Left lung (tissue), 10 donors: ENCODE measurements around the gene C1orf50. TPM values are rescaled to one million over a fixed set of nuclear protein-coding genes. Genes with fewer than 3 reads are reported as not detected.

ENCODE experiments used
- ATAC-seq: fragments of 200-7000 bp; cut with Tn5 transposase; one replicate; pipeline ENCODE4 v1.9.1; 2020; ENCODE audit warnings: moderate library complexity
- DNase-seq, 4 donors: peaks; one replicate each; pipeline ENCODE4 v3.0.0-alpha.2; 2013 to 2020
- H3K27ac ChIP-seq, 2 donors: fragments of 200-600 bp; sonication (generic) in 1 of 2; one replicate each; pipeline versions ENCODE4 v1.5.0 to v1.8.0; 2020 to 2021
- H3K27me3 ChIP-seq, 2 donors: fragments of 200-600 bp; sonication (generic) in 1 of 2; one replicate each; pipeline versions ENCODE4 v1.5.0 to v1.8.0; 2020 to 2021
- H3K36me3 ChIP-seq, 2 donors: fragments of 200-600 bp; sonication (generic) in 1 of 2; one replicate each; pipeline versions ENCODE4 v1.5.0 to v1.8.0; 2020 to 2021
- H3K4me1 ChIP-seq, 2 donors: fragments of 200-600 bp; one replicate each; pipeline ENCODE4 v1.8.0; 2021
- H3K4me3 ChIP-seq, 2 donors: fragments of 200-600 bp; sonication (generic) in 1 of 2; one replicate each; pipeline versions ENCODE4 v1.5.0 to v1.8.0; 2020 to 2021; ENCODE audit warnings: mild to moderate bottlenecking in 1 of 2
- H3K9me3 ChIP-seq, 2 donors: fragments of 200-600 bp; sonication (generic) in 1 of 2; one replicate each; pipeline versions ENCODE4 v1.5.0 to v1.8.0; 2020 to 2021
- intact Hi-C, 2 donors: fragments of 100-400 bp; cut with DNase I; formaldehyde crosslinking; loops; one replicate each; pipeline versions ENCODE4 v1.11.2 to v1.14.2; 2022
- polyA plus RNA-seq, 6 donors: library from polyadenylated mRNA; unstranded; fragments of 120-200 nt; gene quantifications; one replicate each; pipeline ENCODE4 v1.2.1, GENCODE V29; 2013; ENCODE audit not compliant: insufficient read length in 6 of 6
- total RNA-seq, 2 donors: library from RNA; stranded (reverse); fragmentation: NEBNext Ultra II Directional; extraction: Animal tissue kit (Norgen Biotek cat#: 25700); gene quantifications; one replicate each; pipeline ENCODE4 v1.2.1, GENCODE V29; 2021
- TF ChIP-seq, protein P1 (sequence below), 2 donors: fragments of 200-600 bp; sonication (generic) in 1 of 2; IDR thresholded peaks; one replicate each; pipeline versions ENCODE4 v1.5.0 to v1.8.0; 2021; ENCODE audit warnings: antibody characterized with exemption in 2 of 2
- donor health status: DM: no; HTN: yes; CAD: no.
- donor health status: DM: no; HTN: no; CAD: no.

Gene C1orf50
- total and polyA plus RNA-seq, 8 donors, result 4.3 to 15.0 (median 11.9) TPM

- H3K4me3 ChIP-seq, result peak overlapping the region; percentile 98 to 99
- H3K4me1 ChIP-seq, result peaks cover 13 to 46% of the 10 kb centered on the region in 2 donors
- H3K27me3 ChIP-seq, result no peaks in the 10 kb centered on the region
- H3K9me3 ChIP-seq, result no peaks in the 10 kb centered on the region
- DNase-seq (no peak), ATAC-seq (peak; percentile 21)
- H3K36me3 ChIP-seq, result peaks cover 0 to 1% of the 10 kb centered on the region in 2 donors
- TF ChIP-seq, protein P1, sequence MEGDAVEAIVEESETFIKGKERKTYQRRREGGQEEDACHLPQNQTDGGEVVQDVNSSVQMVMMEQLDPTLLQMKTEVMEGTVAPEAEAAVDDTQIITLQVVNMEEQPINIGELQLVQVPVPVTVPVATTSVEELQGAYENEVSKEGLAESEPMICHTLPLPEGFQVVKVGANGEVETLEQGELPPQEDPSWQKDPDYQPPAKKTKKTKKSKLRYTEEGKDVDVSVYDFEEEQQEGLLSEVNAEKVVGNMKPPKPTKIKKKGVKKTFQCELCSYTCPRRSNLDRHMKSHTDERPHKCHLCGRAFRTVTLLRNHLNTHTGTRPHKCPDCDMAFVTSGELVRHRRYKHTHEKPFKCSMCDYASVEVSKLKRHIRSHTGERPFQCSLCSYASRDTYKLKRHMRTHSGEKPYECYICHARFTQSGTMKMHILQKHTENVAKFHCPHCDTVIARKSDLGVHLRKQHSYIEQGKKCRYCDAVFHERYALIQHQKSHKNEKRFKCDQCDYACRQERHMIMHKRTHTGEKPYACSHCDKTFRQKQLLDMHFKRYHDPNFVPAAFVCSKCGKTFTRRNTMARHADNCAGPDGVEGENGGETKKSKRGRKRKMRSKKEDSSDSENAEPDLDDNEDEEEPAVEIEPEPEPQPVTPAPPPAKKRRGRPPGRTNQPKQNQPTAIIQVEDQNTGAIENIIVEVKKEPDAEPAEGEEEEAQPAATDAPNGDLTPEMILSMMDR (IDR thresholded peaks at IDR 0.05), result no peak
- intact Hi-C loops, result no loop called here
- peak overlapping the region; percentile 77 to 92 for H3K27ac ChIP-seq
Measured at GRCh38 chr1:42767510-42768000, 506 bp downstream of the C1orf50 start.

GRCh38 chr1:42768172-42768571 is 1.1 kb downstream of the C1orf50 start:
- H3K4me1 ChIP-seq, result peaks cover 13 to 43% of the 10 kb centered on the region in 2 donors
- H3K36me3 ChIP-seq, result no peaks in the 10 kb centered on the region
- no peaks in the 10 kb centered on the region for H3K9me3 ChIP-seq
- H3K27ac ChIP-seq, result no peak overlapping the region
- H3K27me3 ChIP-seq, result no peaks in the 10 kb centered on the region
- TF ChIP-seq, protein P1 (IDR thresholded peaks at IDR 0.05), result no peak
- ATAC-seq (no peak), DNase-seq (no peak)
- intact Hi-C loops, result no loop called here
- peak overlapping the region; percentile 98 to 99 for H3K4me3 ChIP-seq

DNA sequence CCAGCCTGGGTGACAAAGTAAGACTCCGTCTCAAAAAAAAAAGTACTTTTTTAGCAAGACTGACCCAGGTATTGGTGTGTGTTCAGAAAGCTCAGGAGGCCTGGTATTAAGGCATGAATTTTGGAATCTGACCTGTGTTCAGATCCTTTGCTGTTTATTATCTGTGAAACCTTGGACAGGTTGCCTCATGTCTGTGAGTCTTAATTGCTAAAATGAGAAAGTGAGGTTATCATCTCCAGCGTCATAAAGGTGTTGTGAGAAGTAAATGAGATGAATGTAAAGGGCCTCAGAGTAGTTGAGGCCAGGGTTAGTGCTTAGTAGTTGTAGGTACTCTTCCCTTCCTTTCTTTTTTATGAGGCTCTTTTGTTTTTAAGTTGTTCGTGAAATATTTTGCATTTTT is 2.8 kb downstream of the C1orf50 start:
- Histone ChIP-seq H3K4me1 (peaks cover 13 to 35% of the 10 kb centered on the region in 2 donors), H3K9me3 (no peaks in the 10 kb centered on the region), H3K36me3 (peaks cover 0 to 13% of the 10 kb centered on the region in 2 donors), H3K27ac (no peak overlapping the region), H3K4me3 (no peak overlapping the region), H3K27me3 (no peaks in the 10 kb centered on the region)
- TF ChIP-seq, protein P1 (IDR thresholded peaks at IDR 0.05), result no peak
- DNase-seq (no peak), ATAC-seq (no peak)
- intact Hi-C loops, result loop anchor here in 1 of 2 donors (5.0 kb wide), 1 partner anchor 137 kb away; no protein-coding TSS in a partner anchor

GRCh38 chr1:42773420-42773819 is 6.4 kb downstream of the C1orf50 start:
- Histone ChIP-seq H3K4me3 (no peak overlapping the region), H3K27me3 (no peaks in the 10 kb centered on the region), H3K9me3 (no peaks in the 10 kb centered on the region), H3K27ac (no peak overlapping the region), H3K36me3 (peaks cover 0 to 46% of the 10 kb centered on the region in 2 donors), H3K4me1 (peaks cover 0 to 11% of the 10 kb centered on the region in 2 donors)
- DNase-seq, result no peak
- ATAC-seq, result no peak
- TF ChIP-seq, protein P1 (IDR thresholded peaks at IDR 0.05), result no peak
- intact Hi-C loops, result loop anchor here in 1 of 2 donors (5.0 kb wide), 1 partner anchor 134 kb away; no protein-coding TSS in a partner anchor

GRCh38 chr1:42774928-42775526 is 8.0 kb downstream of the C1orf50 start:
- Histone ChIP-seq H3K36me3 (peaks cover 0 to 55% of the 10 kb centered on the region in 2 donors), H3K27ac (no peak overlapping the region), H3K4me1 (no peaks in the 10 kb centered on the region), H3K9me3 (no peaks in the 10 kb centered on the region), H3K4me3 (no peak overlapping the region), H3K27me3 (no peaks in the 10 kb centered on the region)
- intact Hi-C loops, result loop anchor here in 1 of 2 donors (5.0 kb wide), 1 partner anchor 132 kb away; no protein-coding TSS in a partner anchor
- no peak for DNase-seq
- no peak for ATAC-seq
- TF ChIP-seq, protein P1 (IDR thresholded peaks at IDR 0.05), result no peak
